Measurements from ENCODE around the gene ACSF3. TPM values are rescaled to one million over a fixed set of nuclear protein-coding genes. Genes with fewer than 3 reads are reported as not detected.
"Not testable (repeated sequence)": the region's sequence is repeated elsewhere in the genome, so short reads cannot be mapped to it uniquely, and the experiment has no call there.

ACSF3 gene
- total and polyA plus RNA-seq, 2 donors (not counting 1 experiment from before 2014, with no cell fraction given): 45.2 to 113 TPM

DNA sequence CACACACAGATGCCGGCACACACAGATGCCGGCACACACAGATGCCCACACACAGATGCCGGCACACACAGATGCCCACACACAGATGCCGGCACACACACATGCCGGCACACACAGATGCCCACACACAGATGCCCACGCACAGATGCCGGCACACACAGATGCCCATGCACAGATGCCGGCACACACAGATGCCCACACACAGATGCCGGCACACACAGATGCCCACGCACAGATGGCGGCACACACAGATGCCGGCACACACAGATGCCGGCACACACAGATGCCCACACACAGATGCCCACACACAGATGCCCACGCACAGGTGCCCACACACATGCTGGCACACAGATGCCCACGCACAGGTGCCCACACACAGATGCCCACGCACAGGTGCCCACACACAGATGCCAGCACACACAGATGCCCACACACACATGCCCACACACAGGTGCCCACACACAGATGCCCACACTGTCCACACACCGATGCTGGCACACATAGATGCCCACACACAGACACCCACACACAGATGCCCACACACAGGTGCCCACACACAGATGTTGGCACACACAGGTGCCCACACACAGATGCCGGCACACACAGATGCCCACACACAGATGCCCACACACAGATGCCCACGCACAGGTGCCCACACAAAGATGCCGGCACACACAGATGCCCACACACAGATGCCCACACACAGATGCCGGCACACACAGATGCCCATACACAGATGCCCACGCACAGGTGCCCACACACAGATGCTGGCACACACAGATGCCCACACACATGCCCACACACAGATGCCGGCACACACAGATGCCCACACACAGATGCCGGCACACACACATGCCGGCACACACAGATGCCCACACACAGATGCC lies 95.1 kb downstream of the ACSF3 start:
- H3K27me3 ChIP-seq (replicated peaks in 1 of 4; ENCODE audit: control extremely low read depth in 1 of 4, control insufficient read depth in 3 of 4, insufficient read depth in 4 of 4, low read length in 3 of 4); H3K27ac Mint-ChIP-seq; H3K9ac ChIP-seq (ENCODE audit: low read length); H3K27me3 Mint-ChIP-seq; H3K4me3 Mint-ChIP-seq; intact Hi-C loops (cut with micrococcal nuclease); H3K79me2 ChIP-seq (ENCODE audit: control insufficient read depth, insufficient read depth, low read length); POLR2A ChIA-PET; H3K4me1 ChIP-seq (ENCODE audit: control insufficient read depth in 2 of 2, insufficient read depth in 2 of 2, low read length in 2 of 2); H3K27ac ChIP-seq (ENCODE audit: low read length in 2 of 2); H3K9me3 Mint-ChIP-seq (ENCODE audit: insufficient read depth); CTCF ChIA-PET; H3K36me3 ChIP-seq (replicated peaks in 1 of 2; ENCODE audit: control extremely low read depth in 1 of 2, control insufficient read depth in 1 of 2, extremely low read depth in 1 of 2, insufficient read depth in 2 of 2, low read length in 1 of 2); H3K4me2 ChIP-seq (replicated peaks; ENCODE audit: low read depth, low read length, poor library complexity, severe bottlenecking); H3K4me3 ChIP-seq (ENCODE audit: control extremely low read depth in 1 of 5, extremely low read depth in 1 of 5, insufficient read depth in 1 of 5, low read depth in 2 of 5, low read length in 4 of 5); DNase-seq; H4K20me1 ChIP-seq (ENCODE audit: control insufficient read depth, insufficient read depth, low read length, poor library complexity, severe bottlenecking); H2AFZ ChIP-seq (ENCODE audit: insufficient read depth, low read depth, low read length, poor library complexity, severe bottlenecking); ATAC-seq (ENCODE audit: low read depth); H3K4me1 Mint-ChIP-seq: not testable (repeated sequence)
- peaks cover 0 to 22% (median 0%) of the 10 kb centered on the region in 3 donors for H3K9me3 ChIP-seq (ENCODE audit: control extremely low read depth in 1 of 3, control insufficient read depth in 2 of 3, insufficient read depth in 1 of 3, low read length in 2 of 3)
- WGBS (ENCODE audit: insufficient coverage): 92% methylated on average over 23 of the region's 25 CpGs

DNA sequence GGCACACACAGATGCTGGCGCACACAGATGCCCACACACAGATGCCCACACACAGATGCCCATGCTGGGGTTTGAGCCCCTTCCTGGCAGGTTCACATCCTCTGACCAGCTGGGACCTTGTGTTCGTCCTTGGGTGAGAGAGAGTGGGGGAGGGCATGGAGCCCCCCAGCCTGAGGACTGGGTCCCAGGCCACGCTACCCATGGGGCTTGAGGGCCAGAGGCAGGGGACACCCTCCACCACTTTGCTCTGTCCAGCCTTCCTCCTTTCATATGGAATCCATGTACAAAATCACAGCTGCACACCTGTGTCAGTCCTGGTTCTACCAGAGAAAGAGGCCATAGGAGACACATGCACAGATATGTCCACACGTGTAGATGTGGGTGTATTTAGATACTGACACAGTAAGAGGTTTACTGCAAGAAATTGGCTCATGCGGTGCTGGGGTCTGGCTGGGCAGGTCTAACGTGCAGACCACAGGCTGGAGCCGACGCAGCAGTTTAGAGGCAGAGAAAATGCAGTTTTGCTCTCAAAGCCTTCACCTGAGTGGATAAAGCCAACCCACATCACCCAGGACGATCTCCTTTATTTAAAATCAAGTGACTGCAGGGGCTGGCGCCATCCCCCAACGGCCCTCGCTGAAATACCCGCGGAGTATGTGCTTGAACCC lies 95.8 kb downstream of the ACSF3 start:
- Histone ChIP-seq H3K4me1 (ENCODE audit: control insufficient read depth in 2 of 2, insufficient read depth in 2 of 2, low read length in 2 of 2) (no peaks in the 10 kb centered on the region), H3K4me2 (replicated peaks; ENCODE audit: low read depth, low read length, poor library complexity, severe bottlenecking) (no peak overlapping the region), H3K27me3 (replicated peaks in 1 of 4; ENCODE audit: control extremely low read depth in 1 of 4, control insufficient read depth in 3 of 4, insufficient read depth in 4 of 4, low read length in 3 of 4) (peaks cover 0 to 3% (median 0%) of the 10 kb centered on the region in 4 experiments), H4K20me1 (ENCODE audit: control insufficient read depth, insufficient read depth, low read length, poor library complexity, severe bottlenecking) (no peaks in the 10 kb centered on the region), H3K4me3 (ENCODE audit: control extremely low read depth in 1 of 5, extremely low read depth in 1 of 5, insufficient read depth in 1 of 5, low read depth in 2 of 5, low read length in 4 of 5) (no peak overlapping the region), H2AFZ (ENCODE audit: insufficient read depth, low read depth, low read length, poor library complexity, severe bottlenecking) (no peak overlapping the region), H3K9ac (ENCODE audit: low read length) (no peak overlapping the region), H3K27ac (ENCODE audit: low read length in 2 of 2) (no peak overlapping the region), H3K79me2 (ENCODE audit: control insufficient read depth, insufficient read depth, low read length) (no peaks in the 10 kb centered on the region), H3K36me3 (replicated peaks in 1 of 2; ENCODE audit: control extremely low read depth in 1 of 2, control insufficient read depth in 1 of 2, extremely low read depth in 1 of 2, insufficient read depth in 2 of 2, low read length in 1 of 2) (no peaks in the 10 kb centered on the region), H3K9me3 (ENCODE audit: control extremely low read depth in 1 of 3, control insufficient read depth in 2 of 3, insufficient read depth in 1 of 3, low read length in 2 of 3) (peaks cover 0 to 22% (median 0%) of the 10 kb centered on the region in 3 donors)
- intact Hi-C loops (cut with micrococcal nuclease): no loop called here
- no peaks in the 10 kb centered on the region for H3K27me3 Mint-ChIP-seq
- CTCF ChIA-PET: no interaction called here
- POLR2A ChIA-PET: no interaction called here
- no peak overlapping the region for H3K4me3 Mint-ChIP-seq
- no peak overlapping the region for H3K27ac Mint-ChIP-seq
- TF ChIP-seq, protein P1, sequence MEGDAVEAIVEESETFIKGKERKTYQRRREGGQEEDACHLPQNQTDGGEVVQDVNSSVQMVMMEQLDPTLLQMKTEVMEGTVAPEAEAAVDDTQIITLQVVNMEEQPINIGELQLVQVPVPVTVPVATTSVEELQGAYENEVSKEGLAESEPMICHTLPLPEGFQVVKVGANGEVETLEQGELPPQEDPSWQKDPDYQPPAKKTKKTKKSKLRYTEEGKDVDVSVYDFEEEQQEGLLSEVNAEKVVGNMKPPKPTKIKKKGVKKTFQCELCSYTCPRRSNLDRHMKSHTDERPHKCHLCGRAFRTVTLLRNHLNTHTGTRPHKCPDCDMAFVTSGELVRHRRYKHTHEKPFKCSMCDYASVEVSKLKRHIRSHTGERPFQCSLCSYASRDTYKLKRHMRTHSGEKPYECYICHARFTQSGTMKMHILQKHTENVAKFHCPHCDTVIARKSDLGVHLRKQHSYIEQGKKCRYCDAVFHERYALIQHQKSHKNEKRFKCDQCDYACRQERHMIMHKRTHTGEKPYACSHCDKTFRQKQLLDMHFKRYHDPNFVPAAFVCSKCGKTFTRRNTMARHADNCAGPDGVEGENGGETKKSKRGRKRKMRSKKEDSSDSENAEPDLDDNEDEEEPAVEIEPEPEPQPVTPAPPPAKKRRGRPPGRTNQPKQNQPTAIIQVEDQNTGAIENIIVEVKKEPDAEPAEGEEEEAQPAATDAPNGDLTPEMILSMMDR (IDR thresholded peaks at IDR 0.05): no peak
- TF ChIP-seq EZH2 (IDR thresholded peaks at IDR 0.05; ENCODE audit: borderline replicate concordance, insufficient read depth, low read depth, low read length, poor library complexity, severe bottlenecking): no peak
- peaks cover 3% of the 10 kb centered on the region for H3K4me1 Mint-ChIP-seq
- 59% methylated on average over 9 of the region's 14 CpGs for WGBS (ENCODE audit: insufficient coverage)
- DNase-seq (no peak), ATAC-seq (ENCODE audit: low read depth) (no peak)
- H3K9me3 Mint-ChIP-seq (ENCODE audit: insufficient read depth): no peaks in the 10 kb centered on the region

All from B cell (primary cell).